WTC11 (cell line): ENCODE data around the gene VWA5B1. TPM values are rescaled to one million over a fixed set of nuclear protein-coding genes. Genes with fewer than 3 reads are reported as not detected.

ENCODE experiments used
- ATAC-seq: fragments of 200-7000 bp; cut with Tn5 transposase; 2 replicates; pipeline ENCODE4 v1.10.0; 2021; ENCODE audit warnings: mild to moderate bottlenecking, moderate library complexity
- CTCF ChIA-PET: fragments of 300-600 bp; sonication (Branson Sonifier 250); formaldehyde crosslinking; loops from one replicate; lab custom pipeline; 2021; ENCODE audit warnings: antibody characterized with exemption; lab: Charles Lee
- POLR2A ChIA-PET: fragments of 350-600 bp; sonication (Branson Sonifier 250); formaldehyde crosslinking; loops from one replicate; lab custom pipeline; 2021; ENCODE audit warnings: antibody characterized with exemption; lab: Charles Lee
- DNase-seq: peaks from one replicate; pipeline ENCODE4 v3.0.0; 2021; ENCODE audit warnings: low spot score
- H3K27ac Mint-ChIP-seq: 2 replicates; pipeline ENCODE4 v1.8.0; 2021; ENCODE audit warnings: mixed read lengths
- H3K27me3 Mint-ChIP-seq: 2 replicates; pipeline ENCODE4 v1.8.0; 2021; ENCODE audit warnings: low read depth, mild to moderate bottlenecking, moderate library complexity, mixed read lengths
- H3K36me3 Mint-ChIP-seq: 2 replicates; pipeline ENCODE4 v1.8.0; 2021; ENCODE audit warnings: mixed read lengths
- H3K4me1 Mint-ChIP-seq: 2 replicates; pipeline ENCODE4 v1.8.0; 2022; ENCODE audit warnings: mixed read lengths
- H3K4me3 Mint-ChIP-seq: 2 replicates; pipeline ENCODE4 v1.8.0; 2021; ENCODE audit warnings: mild to moderate bottlenecking, moderate library complexity, mixed read lengths
- H3K9me3 Mint-ChIP-seq: 2 replicates; pipeline ENCODE4 v1.8.0; 2021; ENCODE audit warnings: mixed read lengths
- ATF1 ChIP-seq: sonication (generic); formaldehyde crosslinking; IDR thresholded peaks from 2 replicates; pipeline ENCODE4 v1.8.1; 2023; ENCODE audit warnings: mild to moderate bottlenecking, moderate library complexity, missing genetic modification reagents
- ELF4 ChIP-seq: sonication (generic); formaldehyde crosslinking; IDR thresholded peaks from 2 replicates; pipeline ENCODE4 v1.8.1; 2022; ENCODE audit warnings: low read depth, mild to moderate bottlenecking, moderate library complexity, missing genetic modification reagents
- EMX1 ChIP-seq: fragments of 250-450 bp; sonication (Bioruptor Pico); IDR thresholded peaks from 2 replicates; pipeline ENCODE4 v1.8.0; 2021; ENCODE audit warnings: mild to moderate bottlenecking
- FOXP1 ChIP-seq: sonication (generic); formaldehyde crosslinking; IDR thresholded peaks from 2 replicates; pipeline ENCODE4 v1.8.0; 2022; ENCODE audit warnings: missing genetic modification reagents, mild to moderate bottlenecking, moderate library complexity, borderline replicate concordance
- OVOL2 ChIP-seq: fragments of 250-450 bp; sonication (Bioruptor Pico); IDR thresholded peaks from 2 replicates; pipeline ENCODE4 v1.9.0; 2021; ENCODE audit warnings: mild to moderate bottlenecking, borderline replicate concordance
- PRRX2 ChIP-seq: fragments of 250-450 bp; sonication (Bioruptor Pico); IDR thresholded peaks from 2 replicates; pipeline ENCODE4 v1.8.0; 2021; ENCODE audit warnings: mild to moderate bottlenecking
- RELA ChIP-seq: sonication (generic); formaldehyde crosslinking; IDR thresholded peaks from 2 replicates; pipeline ENCODE4 v1.8.1; 2022; ENCODE audit warnings: missing genetic modification reagents, mild to moderate bottlenecking, borderline replicate concordance
- SMAD4 ChIP-seq: sonication (generic); formaldehyde crosslinking; IDR thresholded peaks from 2 replicates; pipeline ENCODE4 v1.8.0; 2022; ENCODE audit warnings: mild to moderate bottlenecking, missing genetic modification reagents
- TEAD4 ChIP-seq: sonication (generic); formaldehyde crosslinking; IDR thresholded peaks from 2 replicates; pipeline ENCODE4 v1.8.0; 2022; ENCODE audit warnings: mild to moderate bottlenecking, missing genetic modification reagents
- total RNA-seq: library from RNA; stranded (reverse); gene quantifications from 3 replicates; pipeline ENCODE4 v1.2.3, GENCODE V29; 2021
- TF ChIP-seq, protein P1 (sequence below): sonication (generic); formaldehyde crosslinking; conservative IDR thresholded peaks from 2 replicates; pipeline ENCODE4 v1.8.1; 2023; ENCODE audit warnings: mild to moderate bottlenecking, low read depth, missing genetic modification reagents, moderate library complexity
- TF ChIP-seq, protein P2 (sequence below): sonication (generic); formaldehyde crosslinking; IDR thresholded peaks from 2 replicates; pipeline ENCODE4 v1.8.1; 2022; ENCODE audit warnings: mild to moderate bottlenecking, missing genetic modification reagents, moderate library complexity, borderline replicate concordance
- TF ChIP-seq, protein P3 (sequence below): sonication (generic); formaldehyde crosslinking; IDR thresholded peaks from 2 replicates; pipeline ENCODE4 v1.8.0; 2022; ENCODE audit warnings: mild to moderate bottlenecking, missing genetic modification reagents
- TF ChIP-seq, protein P4 (sequence below): fragments of 250-450 bp; sonication (Bioruptor Pico); IDR thresholded peaks from 2 replicates; pipeline ENCODE4 v1.9.0; 2021; ENCODE audit warnings: mild to moderate bottlenecking
- TF ChIP-seq, protein P5 (sequence below): sonication (generic); formaldehyde crosslinking; IDR thresholded peaks from 2 replicates; pipeline ENCODE4 v1.8.1; 2022; ENCODE audit warnings: missing genetic modification reagents, borderline replicate concordance
- TF ChIP-seq, protein P6 (sequence below): fragments of 200-600 bp; IDR thresholded peaks from 2 replicates; pipeline ENCODE4 v1.8.0; 2022; ENCODE audit warnings: antibody characterized with exemption
- TF ChIP-seq, protein P7 (sequence below): fragments of 250-450 bp; sonication (Bioruptor Pico); conservative IDR thresholded peaks from 2 replicates; pipeline ENCODE4 v1.9.0; 2021; ENCODE audit warnings: mild to moderate bottlenecking
- TF ChIP-seq, protein P8 (sequence below): sonication (generic); formaldehyde crosslinking; IDR thresholded peaks from 2 replicates; pipeline ENCODE4 v1.8.0; 2022; ENCODE audit warnings: mild to moderate bottlenecking, missing genetic modification reagents

The VWA5B1 gene
- total RNA-seq, 1 experiment from 2014 or later: 1.5 TPM

DNA sequence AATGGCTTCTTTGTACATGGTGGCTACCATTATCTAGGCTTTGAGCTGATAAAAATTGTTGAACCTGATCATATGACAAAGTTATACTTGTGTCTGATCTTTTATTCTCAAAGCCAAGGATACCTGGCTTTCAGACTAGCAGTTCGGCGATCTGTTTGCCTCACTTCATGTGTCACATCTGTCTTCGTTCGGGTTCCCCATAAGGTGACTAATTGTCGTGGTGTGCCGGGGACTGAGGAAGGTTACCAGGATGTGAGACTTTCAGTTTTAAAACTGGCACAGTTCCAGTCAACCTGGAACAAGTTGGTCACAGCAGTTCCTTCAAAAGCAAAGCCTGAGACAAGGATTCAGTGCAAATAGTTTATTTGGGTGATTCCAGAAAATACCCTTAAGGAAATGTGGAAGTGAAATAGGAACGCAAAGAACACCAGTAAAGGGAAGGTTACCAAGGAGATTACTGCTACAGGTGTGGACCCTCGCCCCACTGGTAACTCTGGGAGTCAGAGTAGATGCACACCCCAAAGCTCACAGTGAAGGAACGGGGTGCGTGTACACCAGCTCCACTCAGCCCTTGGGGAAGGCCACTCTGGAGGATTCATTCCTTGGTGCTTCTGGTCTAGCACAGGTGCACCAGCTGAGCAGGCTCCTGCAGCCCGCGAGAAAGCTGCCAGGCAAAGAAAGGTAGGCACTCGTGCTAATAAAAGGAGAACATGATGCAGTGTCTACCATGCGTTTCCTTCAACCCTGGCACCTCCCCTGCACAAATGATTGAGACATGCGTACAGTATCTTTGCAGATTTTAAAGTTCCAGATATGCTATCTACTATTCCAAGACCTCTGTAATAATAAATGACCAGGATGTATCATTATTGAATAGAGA is 69.0 kb downstream of the VWA5B1 start (continued):
- TF ChIP-seq ATF1 (CRISPR knock-in tag): no peak
- TF ChIP-seq OVOL2 (CRISPR knock-in tag): no peak
- TF ChIP-seq FOXP1 (CRISPR knock-in tag): no peak
- TF ChIP-seq, protein P1, sequence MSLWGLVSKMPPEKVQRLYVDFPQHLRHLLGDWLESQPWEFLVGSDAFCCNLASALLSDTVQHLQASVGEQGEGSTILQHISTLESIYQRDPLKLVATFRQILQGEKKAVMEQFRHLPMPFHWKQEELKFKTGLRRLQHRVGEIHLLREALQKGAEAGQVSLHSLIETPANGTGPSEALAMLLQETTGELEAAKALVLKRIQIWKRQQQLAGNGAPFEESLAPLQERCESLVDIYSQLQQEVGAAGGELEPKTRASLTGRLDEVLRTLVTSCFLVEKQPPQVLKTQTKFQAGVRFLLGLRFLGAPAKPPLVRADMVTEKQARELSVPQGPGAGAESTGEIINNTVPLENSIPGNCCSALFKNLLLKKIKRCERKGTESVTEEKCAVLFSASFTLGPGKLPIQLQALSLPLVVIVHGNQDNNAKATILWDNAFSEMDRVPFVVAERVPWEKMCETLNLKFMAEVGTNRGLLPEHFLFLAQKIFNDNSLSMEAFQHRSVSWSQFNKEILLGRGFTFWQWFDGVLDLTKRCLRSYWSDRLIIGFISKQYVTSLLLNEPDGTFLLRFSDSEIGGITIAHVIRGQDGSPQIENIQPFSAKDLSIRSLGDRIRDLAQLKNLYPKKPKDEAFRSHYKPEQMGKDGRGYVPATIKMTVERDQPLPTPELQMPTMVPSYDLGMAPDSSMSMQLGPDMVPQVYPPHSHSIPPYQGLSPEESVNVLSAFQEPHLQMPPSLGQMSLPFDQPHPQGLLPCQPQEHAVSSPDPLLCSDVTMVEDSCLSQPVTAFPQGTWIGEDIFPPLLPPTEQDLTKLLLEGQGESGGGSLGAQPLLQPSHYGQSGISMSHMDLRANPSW (CRISPR knock-in tag): no peak
- TF ChIP-seq, protein P2, sequence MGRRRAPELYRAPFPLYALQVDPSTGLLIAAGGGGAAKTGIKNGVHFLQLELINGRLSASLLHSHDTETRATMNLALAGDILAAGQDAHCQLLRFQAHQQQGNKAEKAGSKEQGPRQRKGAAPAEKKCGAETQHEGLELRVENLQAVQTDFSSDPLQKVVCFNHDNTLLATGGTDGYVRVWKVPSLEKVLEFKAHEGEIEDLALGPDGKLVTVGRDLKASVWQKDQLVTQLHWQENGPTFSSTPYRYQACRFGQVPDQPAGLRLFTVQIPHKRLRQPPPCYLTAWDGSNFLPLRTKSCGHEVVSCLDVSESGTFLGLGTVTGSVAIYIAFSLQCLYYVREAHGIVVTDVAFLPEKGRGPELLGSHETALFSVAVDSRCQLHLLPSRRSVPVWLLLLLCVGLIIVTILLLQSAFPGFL (CRISPR knock-in tag): no peak
- TF ChIP-seq ELF4 (CRISPR knock-in tag): no peak

DNA sequence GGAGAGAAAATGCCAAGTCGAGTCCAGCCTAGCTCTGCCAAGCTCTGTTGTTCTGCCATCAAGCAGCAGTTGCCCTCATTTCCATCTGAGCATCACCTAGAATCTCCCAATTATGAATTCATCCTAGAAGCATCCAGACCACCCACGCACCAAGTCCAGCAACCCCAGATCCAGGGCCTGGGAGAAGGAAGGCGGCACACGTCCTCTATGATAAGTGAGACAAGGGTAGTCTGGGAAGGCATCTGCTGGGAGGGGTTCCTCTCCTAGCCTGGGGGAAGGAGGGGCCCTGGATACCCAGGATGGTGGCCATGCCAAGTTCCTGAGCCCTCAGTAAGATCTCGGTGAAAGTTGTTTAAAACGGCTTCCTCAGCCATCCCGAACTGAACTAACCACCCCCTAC is 70.7 kb downstream of the VWA5B1 start:
- DNase-seq (no peak), ATAC-seq (peak; percentile 17)
- Mint-ChIP-seq H3K9me3 (no peaks in the 10 kb centered on the region), H3K4me1 (peaks cover 9% of the 10 kb centered on the region), H3K27me3 (peaks cover 44% of the 10 kb centered on the region), H3K36me3 (no peaks in the 10 kb centered on the region), H3K27ac (no peak overlapping the region), H3K4me3 (no peak overlapping the region)
- ChIA-PET CTCF (interaction anchor here (0.5 to 4.6 kb wide), 49 partner anchors 8 to 713 kb away, joined by 3 to 71 read pairs (median 4); partner anchors contain the start of genes CAMK2N1 and VWA5B1), POLR2A (no interaction called here)
- TF ChIP-seq, protein P3, sequence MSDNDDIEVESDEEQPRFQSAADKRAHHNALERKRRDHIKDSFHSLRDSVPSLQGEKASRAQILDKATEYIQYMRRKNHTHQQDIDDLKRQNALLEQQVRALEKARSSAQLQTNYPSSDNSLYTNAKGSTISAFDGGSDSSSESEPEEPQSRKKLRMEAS: no peak
- TF ChIP-seq, protein P4, sequence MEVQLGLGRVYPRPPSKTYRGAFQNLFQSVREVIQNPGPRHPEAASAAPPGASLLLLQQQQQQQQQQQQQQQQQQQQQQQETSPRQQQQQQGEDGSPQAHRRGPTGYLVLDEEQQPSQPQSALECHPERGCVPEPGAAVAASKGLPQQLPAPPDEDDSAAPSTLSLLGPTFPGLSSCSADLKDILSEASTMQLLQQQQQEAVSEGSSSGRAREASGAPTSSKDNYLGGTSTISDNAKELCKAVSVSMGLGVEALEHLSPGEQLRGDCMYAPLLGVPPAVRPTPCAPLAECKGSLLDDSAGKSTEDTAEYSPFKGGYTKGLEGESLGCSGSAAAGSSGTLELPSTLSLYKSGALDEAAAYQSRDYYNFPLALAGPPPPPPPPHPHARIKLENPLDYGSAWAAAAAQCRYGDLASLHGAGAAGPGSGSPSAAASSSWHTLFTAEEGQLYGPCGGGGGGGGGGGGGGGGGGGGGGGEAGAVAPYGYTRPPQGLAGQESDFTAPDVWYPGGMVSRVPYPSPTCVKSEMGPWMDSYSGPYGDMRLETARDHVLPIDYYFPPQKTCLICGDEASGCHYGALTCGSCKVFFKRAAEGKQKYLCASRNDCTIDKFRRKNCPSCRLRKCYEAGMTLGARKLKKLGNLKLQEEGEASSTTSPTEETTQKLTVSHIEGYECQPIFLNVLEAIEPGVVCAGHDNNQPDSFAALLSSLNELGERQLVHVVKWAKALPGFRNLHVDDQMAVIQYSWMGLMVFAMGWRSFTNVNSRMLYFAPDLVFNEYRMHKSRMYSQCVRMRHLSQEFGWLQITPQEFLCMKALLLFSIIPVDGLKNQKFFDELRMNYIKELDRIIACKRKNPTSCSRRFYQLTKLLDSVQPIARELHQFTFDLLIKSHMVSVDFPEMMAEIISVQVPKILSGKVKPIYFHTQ (CRISPR knock-in tag): no peak
- TF ChIP-seq, protein P5, sequence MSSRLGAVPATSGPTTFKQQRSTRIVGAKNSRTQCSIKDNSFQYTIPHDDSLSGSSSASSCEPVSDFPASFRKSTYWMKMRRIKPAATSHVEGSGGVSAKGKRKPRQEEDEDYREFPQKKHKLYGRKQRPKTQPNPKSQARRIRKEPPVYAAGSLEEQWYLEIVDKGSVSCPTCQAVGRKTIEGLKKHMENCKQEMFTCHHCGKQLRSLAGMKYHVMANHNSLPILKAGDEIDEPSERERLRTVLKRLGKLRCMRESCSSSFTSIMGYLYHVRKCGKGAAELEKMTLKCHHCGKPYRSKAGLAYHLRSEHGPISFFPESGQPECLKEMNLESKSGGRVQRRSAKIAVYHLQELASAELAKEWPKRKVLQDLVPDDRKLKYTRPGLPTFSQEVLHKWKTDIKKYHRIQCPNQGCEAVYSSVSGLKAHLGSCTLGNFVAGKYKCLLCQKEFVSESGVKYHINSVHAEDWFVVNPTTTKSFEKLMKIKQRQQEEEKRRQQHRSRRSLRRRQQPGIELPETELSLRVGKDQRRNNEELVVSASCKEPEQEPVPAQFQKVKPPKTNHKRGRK (CRISPR knock-in tag): no peak
- TF ChIP-seq PRRX2: no peak
- no peak for TF ChIP-seq RELA
- TF ChIP-seq TEAD4: no peak
- TF ChIP-seq, protein P6, sequence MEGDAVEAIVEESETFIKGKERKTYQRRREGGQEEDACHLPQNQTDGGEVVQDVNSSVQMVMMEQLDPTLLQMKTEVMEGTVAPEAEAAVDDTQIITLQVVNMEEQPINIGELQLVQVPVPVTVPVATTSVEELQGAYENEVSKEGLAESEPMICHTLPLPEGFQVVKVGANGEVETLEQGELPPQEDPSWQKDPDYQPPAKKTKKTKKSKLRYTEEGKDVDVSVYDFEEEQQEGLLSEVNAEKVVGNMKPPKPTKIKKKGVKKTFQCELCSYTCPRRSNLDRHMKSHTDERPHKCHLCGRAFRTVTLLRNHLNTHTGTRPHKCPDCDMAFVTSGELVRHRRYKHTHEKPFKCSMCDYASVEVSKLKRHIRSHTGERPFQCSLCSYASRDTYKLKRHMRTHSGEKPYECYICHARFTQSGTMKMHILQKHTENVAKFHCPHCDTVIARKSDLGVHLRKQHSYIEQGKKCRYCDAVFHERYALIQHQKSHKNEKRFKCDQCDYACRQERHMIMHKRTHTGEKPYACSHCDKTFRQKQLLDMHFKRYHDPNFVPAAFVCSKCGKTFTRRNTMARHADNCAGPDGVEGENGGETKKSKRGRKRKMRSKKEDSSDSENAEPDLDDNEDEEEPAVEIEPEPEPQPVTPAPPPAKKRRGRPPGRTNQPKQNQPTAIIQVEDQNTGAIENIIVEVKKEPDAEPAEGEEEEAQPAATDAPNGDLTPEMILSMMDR: no peak
- TF ChIP-seq SMAD4: no peak
- TF ChIP-seq EMX1 (CRISPR knock-in tag): no peak
- TF ChIP-seq, protein P7, sequence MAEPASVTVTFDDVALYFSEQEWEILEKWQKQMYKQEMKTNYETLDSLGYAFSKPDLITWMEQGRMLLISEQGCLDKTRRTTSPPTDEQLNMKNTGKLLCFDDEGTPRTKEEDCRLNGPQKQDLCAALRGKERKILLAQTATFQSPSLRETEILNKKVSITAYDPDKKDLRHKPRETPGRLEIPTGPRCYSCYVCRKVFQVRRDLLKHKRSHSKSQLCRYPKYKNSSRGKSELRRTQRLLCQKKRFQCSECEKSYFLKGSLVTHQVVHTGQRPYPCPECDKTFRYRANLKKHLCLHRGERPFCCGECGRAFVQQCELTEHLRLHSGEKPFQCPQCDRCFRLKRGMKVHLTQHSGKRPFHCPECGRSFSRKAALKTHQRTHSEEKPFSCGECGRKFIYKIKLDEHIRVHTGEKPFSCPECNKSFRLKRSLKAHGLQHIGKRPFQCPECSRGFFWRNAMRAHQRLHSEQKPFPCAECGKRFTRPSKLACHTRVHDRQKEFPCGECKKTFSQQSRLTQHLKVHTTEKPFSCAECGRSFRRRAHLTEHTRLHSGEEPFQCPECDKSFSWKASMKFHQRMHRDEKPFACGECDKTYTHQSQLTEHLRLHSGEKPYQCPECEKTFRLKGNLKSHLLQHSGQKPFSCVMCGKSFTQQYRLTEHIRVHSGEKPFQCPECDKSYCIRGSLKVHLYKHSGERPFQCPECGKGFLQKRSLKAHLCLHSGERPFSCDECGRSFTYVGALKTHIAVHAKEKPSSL (CRISPR knock-in tag): no peak
- TF ChIP-seq, protein P8, sequence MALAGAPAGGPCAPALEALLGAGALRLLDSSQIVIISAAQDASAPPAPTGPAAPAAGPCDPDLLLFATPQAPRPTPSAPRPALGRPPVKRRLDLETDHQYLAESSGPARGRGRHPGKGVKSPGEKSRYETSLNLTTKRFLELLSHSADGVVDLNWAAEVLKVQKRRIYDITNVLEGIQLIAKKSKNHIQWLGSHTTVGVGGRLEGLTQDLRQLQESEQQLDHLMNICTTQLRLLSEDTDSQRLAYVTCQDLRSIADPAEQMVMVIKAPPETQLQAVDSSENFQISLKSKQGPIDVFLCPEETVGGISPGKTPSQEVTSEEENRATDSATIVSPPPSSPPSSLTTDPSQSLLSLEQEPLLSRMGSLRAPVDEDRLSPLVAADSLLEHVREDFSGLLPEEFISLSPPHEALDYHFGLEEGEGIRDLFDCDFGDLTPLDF (CRISPR knock-in tag): no peak
